Stimulated activated CD4-positive, alpha-beta T cell treated with anti-CD3 and anti-CD28 coated beads, TNF-alpha, amount 100 ng/mL, for 1 hour (primary cell): ENCODE measurements around the gene CDK6.

Experiments
- DNase-seq, 3 donors: peaks; one replicate each; pipeline ENCODE4 v3.0.0-alpha.2; 2020; ENCODE audit warnings: low read depth in 3 of 3, low spot score in 1 of 3

The CDK6 gene

GRCh38 chr7:92685136-92686042 lies 151.0 kb downstream of the CDK6 start:
- peak in 2 of 3 donors; percentile 2 to 16 for DNase-seq

- no peak for DNase-seq
These were observed 152.1 kb downstream of the CDK6 start for GRCh38 chr7:92684274-92684673.

GRCh38 chr7:92682903-92683539 lies 153.4 kb downstream of the CDK6 start:
- DNase-seq: no peak

- DNase-seq: no peak
These were observed 154.0 kb downstream of the CDK6 start for GRCh38 chr7:92682330-92682729.

- DNase-seq: no peak
These were observed 154.7 kb downstream of the CDK6 start for GRCh38 chr7:92681633-92682032.

GRCh38 chr7:92680442-92680841 lies 155.9 kb downstream of the CDK6 start:
- DNase-seq: no peak

GRCh38 chr7:92678291-92678920 lies 158.0 kb downstream of the CDK6 start:
- no peak for DNase-seq

GRCh38 chr7:92674379-92674778 lies 162.0 kb downstream of the CDK6 start:
- DNase-seq: no peak

GRCh38 chr7:92671505-92672169 lies 164.7 kb downstream of the CDK6 start:
- DNase-seq: no peak

GRCh38 chr7:92670204-92670851 lies 166.0 kb downstream of the CDK6 start:
- no peak for DNase-seq

GRCh38 chr7:92669616-92670165 lies 166.7 kb downstream of the CDK6 start:
- DNase-seq: no peak

- DNase-seq: no peak
These were observed 167.8 kb downstream of the CDK6 start for GRCh38 chr7:92668564-92668963.

GRCh38 chr7:92667816-92668535 lies 168.4 kb downstream of the CDK6 start:
- no peak for DNase-seq

- DNase-seq: no peak
These were observed 170.4 kb downstream of the CDK6 start for GRCh38 chr7:92665926-92666325.

GRCh38 chr7:92661651-92662050 lies 174.7 kb downstream of the CDK6 start:
- no peak for DNase-seq

GRCh38 chr7:92658671-92659070 lies 177.7 kb downstream of the CDK6 start:
- DNase-seq: no peak

- no peak for DNase-seq
These were observed 179.0 kb downstream of the CDK6 start for GRCh38 chr7:92657391-92657790.

GRCh38 chr7:92656121-92656520 lies 180.3 kb downstream of the CDK6 start:
- DNase-seq: no peak

GRCh38 chr7:92655346-92655884 lies 181.0 kb downstream of the CDK6 start:
- DNase-seq: no peak

GRCh38 chr7:92653136-92653535 lies 183.2 kb downstream of the CDK6 start:
- DNase-seq: no peak
